Calu3 (cell line): Measurements from ENCODE around the gene PCDH9. TPM values are rescaled to one million over a fixed set of nuclear protein-coding genes. Genes with fewer than 3 reads are reported as not detected.

Experiments
- BruUV-seq: library from RNA; stranded (reverse); fragments of 400-500 nt; replicated peaks from 2 replicates; lab custom pipeline; 2021; lab: Mats Ljungman, UMichigan
- CTCF ChIA-PET: fragments of 300-600 bp; sonication (Branson Sonifier 250); formaldehyde crosslinking; loops from one replicate; lab custom pipeline; 2022; ENCODE audit warnings: antibody characterized with exemption; lab: Charles Lee
- DNase-seq: peaks from one replicate; pipeline ENCODE4 v3.0.0; 2022
- H3K27ac Mint-ChIP-seq: one replicate; pipeline ENCODE4 v1.8.0; 2022; ENCODE audit warnings: mixed read lengths; ENCODE audit not compliant: unreplicated experiment
- H3K27me3 Mint-ChIP-seq: one replicate; pipeline ENCODE4 v1.8.0; 2022; ENCODE audit warnings: mixed read lengths; ENCODE audit not compliant: unreplicated experiment
- H3K36me3 Mint-ChIP-seq: one replicate; pipeline ENCODE4 v1.8.0; 2022; ENCODE audit warnings: mild to moderate bottlenecking, moderate library complexity, mixed read lengths; ENCODE audit not compliant: insufficient read depth, unreplicated experiment
- H3K4me1 Mint-ChIP-seq: one replicate; pipeline ENCODE4 v1.8.0; 2022; ENCODE audit warnings: mild to moderate bottlenecking, low read depth, mixed read lengths; ENCODE audit not compliant: unreplicated experiment
- H3K4me3 Mint-ChIP-seq: one replicate; pipeline ENCODE4 v1.8.0; 2022; ENCODE audit warnings: mild to moderate bottlenecking, low read depth, moderate library complexity, mixed read lengths; ENCODE audit not compliant: unreplicated experiment
- H3K9me3 Mint-ChIP-seq: one replicate; pipeline ENCODE4 v1.8.0; 2022; ENCODE audit warnings: low read depth, mixed read lengths; ENCODE audit not compliant: unreplicated experiment
- CTCF ChIP-seq: fragments of 200-600 bp; IDR thresholded peaks from one replicate; pipeline ENCODE4 v1.8.0; 2022; ENCODE audit warnings: antibody characterized with exemption; ENCODE audit not compliant: unreplicated experiment
- intact Hi-C: fragments of 100-400 bp; cut with micrococcal nuclease; formaldehyde crosslinking; loops from one replicate; pipeline ENCODE4 v1.10.0; 2022; ENCODE audit not compliant: unreplicated experiment
- total RNA-seq: library from RNA; stranded (reverse); gene quantifications from 2 replicates; pipeline ENCODE4 v1.2.3, GENCODE V29; 2022

Gene PCDH9
- total RNA-seq, 1 experiment from 2014 or later, result 1.3 TPM

DNA sequence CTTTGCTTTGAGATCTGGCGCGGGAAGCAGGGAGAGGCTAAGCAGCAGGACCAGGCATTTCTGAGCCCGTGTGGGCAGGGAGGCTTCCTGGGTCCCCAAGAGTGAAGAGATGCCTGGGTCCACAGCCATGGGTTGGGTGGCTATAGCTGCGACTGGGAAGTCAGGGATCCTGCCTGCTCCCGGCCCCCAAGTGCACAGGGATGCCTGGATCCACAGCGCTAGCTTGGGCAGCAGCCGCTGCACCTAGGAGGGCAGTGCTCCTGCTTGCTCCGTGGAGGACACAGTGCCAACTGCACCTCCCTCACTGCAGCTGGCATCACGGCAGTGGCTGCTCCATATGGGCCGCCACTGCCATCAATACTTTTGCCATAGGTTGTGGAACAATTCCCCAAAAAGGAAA, 384.7 kb downstream of the PCDH9 start:
- intact Hi-C loops, result no loop called here
- H3K27me3 Mint-ChIP-seq, result no peaks in the 10 kb centered on the region
- no peak for DNase-seq
- H3K4me3 Mint-ChIP-seq, result no peak overlapping the region
- CTCF ChIA-PET, result no interaction called here
- no peaks in the 10 kb centered on the region for H3K9me3 Mint-ChIP-seq
- no peaks in the 10 kb centered on the region for H3K4me1 Mint-ChIP-seq
- no TSS peak for BruUV-seq
- no peak overlapping the region for H3K27ac Mint-ChIP-seq
- no peak for TF ChIP-seq CTCF
- no peaks in the 10 kb centered on the region for H3K36me3 Mint-ChIP-seq

DNA sequence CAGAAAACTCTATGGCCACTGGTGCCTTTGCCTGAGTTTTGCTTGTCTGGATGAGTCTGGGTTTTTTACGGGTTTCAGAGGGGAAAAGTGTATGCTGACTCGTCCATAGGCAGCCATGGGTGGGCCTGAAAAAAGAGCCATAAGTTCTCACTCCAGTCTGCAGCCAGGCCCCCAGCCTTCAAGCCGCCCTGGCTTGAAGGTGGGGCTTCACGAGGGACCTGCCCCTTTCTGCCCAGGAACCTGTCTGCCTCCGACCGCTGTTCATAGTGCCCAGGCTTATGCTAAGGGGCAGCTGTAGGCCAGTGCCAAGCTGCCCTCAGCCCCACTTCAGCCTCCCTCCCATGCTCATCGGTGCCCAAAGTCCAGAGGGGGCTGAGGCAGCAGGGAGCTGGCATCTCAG, 385.2 kb downstream of the PCDH9 start:
- TF ChIP-seq CTCF, result no peak
- intact Hi-C loops, result no loop called here
- CTCF ChIA-PET, result no interaction called here
- H3K27me3 Mint-ChIP-seq, result no peaks in the 10 kb centered on the region
- BruUV-seq, result no TSS peak
- no peak overlapping the region for H3K4me3 Mint-ChIP-seq
- no peaks in the 10 kb centered on the region for H3K36me3 Mint-ChIP-seq
- H3K9me3 Mint-ChIP-seq, result no peaks in the 10 kb centered on the region
- DNase-seq, result no peak
- no peak overlapping the region for H3K27ac Mint-ChIP-seq
- no peaks in the 10 kb centered on the region for H3K4me1 Mint-ChIP-seq

GRCh38 chr13:66842766-66843165, 387.4 kb downstream of the PCDH9 start:
- Mint-ChIP-seq H3K4me1 (no peaks in the 10 kb centered on the region), H3K9me3 (no peaks in the 10 kb centered on the region), H3K4me3 (no peak overlapping the region), H3K27me3 (no peaks in the 10 kb centered on the region), H3K36me3 (no peaks in the 10 kb centered on the region), H3K27ac (no peak overlapping the region)
- intact Hi-C loops, result no loop called here
- no peak for DNase-seq
- BruUV-seq, result no TSS peak
- TF ChIP-seq CTCF, result no peak
- CTCF ChIA-PET, result no interaction called here

- Mint-ChIP-seq H3K4me3 (no peak overlapping the region), H3K9me3 (no peaks in the 10 kb centered on the region), H3K36me3 (no peaks in the 10 kb centered on the region), H3K4me1 (no peaks in the 10 kb centered on the region), H3K27me3 (no peaks in the 10 kb centered on the region), H3K27ac (no peak overlapping the region)
- CTCF ChIA-PET, result no interaction called here
- BruUV-seq, result no TSS peak
- intact Hi-C loops, result no loop called here
- TF ChIP-seq CTCF, result no peak
- DNase-seq, result no peak
These were observed 389.5 kb downstream of the PCDH9 start for GRCh38 chr13:66840621-66841020.
